COLO668 (cell line): ENCODE results near the gene CACNA2D3.

Experiments
- DNase-seq: peaks from one replicate; lab custom pipeline; 2025; ENCODE audit not compliant: unreplicated experiment; lab: John Stamatoyannopoulos, UW

The CACNA2D3 gene

GRCh38 chr3:54861248-54862067 is 739.1 kb downstream of the CACNA2D3 start:
- DNase-seq = no peak

DNA sequence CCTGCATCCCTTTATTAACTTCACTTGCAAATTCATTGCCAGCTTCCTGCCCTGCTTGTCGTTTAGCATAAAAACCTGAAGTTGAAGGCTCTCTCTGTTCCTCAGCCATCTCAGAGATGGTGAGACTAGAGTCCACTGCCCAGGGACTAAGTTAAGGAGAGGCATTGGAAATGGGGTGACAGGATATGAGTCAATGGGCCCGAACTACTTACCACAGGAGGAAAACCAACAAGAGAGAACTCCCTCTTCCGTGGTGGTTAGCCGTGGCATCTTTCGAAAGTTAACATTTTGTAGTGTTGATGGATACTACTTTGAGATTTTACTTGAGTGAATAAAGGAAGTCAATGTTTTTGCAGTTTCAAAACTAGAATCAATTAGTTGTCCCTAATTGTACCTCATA is 740.2 kb downstream of the CACNA2D3 start:
- DNase-seq = no peak

DNA sequence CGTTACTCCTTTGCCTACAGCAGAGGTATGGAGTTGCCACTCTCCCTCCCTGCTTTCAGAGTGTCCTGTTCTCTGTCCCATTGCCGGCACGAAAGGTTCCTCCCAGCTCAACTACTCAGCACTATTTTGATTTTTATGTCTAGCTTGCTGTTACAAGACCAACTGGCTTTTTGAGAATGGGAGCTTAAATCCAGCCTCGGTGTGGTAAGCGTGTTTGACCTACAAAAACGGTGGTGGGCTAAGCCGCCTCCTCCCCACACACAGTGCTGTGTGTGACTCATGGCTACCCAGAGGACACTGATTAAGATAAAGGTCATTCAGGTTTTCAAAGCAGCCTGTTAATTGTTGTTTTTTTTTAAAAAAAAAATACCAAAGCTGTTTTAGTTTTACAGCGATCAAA is 741.0 kb downstream of the CACNA2D3 start:
- DNase-seq = no peak

DNA sequence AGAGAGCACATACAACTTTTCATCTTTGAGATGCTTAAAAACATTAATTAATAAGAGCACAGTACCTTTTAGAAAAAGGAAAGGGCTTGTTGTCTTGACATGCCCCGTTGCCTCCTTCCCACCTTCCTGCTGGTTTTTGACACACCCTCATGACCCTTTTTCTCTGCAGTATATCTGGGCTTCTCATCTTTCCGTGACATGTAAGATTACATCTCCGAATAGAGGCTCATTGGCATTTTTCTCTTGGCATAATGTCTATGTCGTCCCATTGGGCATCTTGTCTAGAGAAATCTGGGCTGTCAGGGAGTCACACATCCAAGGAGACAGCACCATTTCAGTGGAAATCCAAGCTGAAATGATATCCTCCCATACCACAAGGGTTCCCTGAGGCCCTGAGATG is 741.4 kb downstream of the CACNA2D3 start:
- no peak for DNase-seq

- no peak for DNase-seq
These were observed 743.0 kb downstream of the CACNA2D3 start for GRCh38 chr3:54865316-54865715.

DNA sequence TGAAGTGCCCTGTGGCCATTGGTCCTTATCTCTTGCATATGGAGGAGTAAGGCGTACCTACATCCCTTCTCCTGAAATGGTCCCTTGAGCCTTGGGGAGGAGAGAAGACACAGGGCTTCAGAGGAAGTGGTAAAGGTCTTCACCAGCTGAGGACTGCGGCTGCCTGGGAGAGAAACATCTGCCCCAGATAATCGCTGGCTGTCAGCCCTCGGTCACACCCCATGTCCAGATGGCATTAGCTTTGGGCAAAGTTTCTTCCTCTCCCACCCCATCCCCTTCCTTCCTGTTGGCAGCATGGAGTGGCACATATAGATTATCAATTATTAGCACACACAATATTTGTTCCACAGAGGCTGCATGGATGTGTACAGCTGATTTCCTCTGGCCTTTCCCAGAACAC is 743.9 kb downstream of the CACNA2D3 start:
- no peak for DNase-seq

GRCh38 chr3:54870423-54870822 is 748.1 kb downstream of the CACNA2D3 start:
- no peak for DNase-seq

DNA sequence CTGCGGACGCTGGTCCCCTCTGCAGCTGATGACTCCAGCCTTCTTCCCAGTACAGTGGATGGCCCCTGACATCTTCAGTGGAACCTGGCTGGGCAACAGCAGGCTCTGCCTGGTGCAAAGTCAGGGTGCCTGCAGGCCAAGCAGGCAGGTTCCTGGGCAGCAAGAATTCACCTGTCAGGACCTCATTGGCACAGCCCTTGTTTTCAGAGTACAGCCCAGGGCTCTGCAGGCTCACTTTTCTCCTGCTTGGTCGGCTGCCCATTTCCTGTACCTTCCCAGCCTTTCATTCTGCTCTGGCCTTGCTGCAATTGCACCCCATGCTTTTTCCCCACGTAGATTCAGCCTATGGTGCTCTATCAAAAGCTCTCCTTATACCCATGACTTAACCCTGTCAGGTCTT is 749.5 kb downstream of the CACNA2D3 start:
- no peak for DNase-seq

GRCh38 chr3:54873059-54874010 is 751.0 kb downstream of the CACNA2D3 start:
- DNase-seq = no peak

DNA sequence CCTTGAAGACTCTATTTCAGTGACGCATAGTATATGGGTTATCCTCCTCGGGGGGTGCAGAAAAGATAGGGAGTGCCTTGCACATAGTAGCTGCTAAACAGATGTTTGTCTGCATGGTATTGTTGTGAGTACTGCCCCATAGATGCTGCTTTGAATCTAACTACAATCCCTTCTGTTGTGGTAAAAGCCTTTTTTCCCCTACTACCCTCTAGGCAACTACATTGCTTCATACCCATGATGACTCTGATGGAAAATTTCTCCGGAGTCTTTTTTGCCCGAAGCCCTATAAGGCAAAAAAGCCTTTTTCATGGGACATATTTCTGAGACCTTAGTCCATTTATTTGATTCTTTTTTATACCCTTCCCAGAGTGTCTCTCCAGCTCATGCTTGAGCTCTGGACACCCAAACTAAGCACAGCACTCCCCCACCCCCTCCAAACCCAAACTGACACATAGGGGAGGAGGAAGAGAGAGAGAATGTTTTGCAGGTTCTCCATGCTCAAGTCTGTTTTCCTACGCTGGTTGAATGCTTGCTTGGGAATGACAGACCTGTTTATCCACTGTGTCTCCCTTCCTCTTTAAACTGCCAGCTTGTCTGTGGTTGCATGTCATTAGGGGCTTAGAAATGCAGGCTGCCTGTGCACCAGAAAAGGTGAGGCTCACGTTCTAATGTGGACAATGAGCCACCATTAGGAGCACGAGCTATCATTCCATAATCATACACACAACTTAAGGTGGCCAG is 752.6 kb downstream of the CACNA2D3 start:
- no peak for DNase-seq

GRCh38 chr3:54875596-54876268 is 753.4 kb downstream of the CACNA2D3 start:
- no peak for DNase-seq

DNA sequence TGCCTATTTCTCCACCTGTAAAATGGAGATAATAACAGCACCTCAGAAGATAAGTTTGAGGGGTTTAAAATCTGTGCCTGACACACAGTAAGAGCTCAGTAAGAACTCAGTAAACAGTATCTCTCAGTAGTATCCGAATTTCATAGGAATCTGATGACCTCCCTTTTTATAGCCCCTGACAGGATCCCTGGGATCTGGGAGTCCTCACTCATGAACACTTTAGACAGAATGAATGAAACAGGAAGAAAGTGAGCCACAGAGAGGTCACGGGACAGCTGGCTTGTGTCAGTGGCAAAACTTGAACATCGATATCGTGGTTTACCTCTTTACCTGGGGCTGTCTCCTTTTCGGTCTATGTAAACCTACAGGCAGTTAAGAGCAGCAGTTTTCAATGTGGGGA is 754.3 kb downstream of the CACNA2D3 start:
- DNase-seq = no peak

DNA sequence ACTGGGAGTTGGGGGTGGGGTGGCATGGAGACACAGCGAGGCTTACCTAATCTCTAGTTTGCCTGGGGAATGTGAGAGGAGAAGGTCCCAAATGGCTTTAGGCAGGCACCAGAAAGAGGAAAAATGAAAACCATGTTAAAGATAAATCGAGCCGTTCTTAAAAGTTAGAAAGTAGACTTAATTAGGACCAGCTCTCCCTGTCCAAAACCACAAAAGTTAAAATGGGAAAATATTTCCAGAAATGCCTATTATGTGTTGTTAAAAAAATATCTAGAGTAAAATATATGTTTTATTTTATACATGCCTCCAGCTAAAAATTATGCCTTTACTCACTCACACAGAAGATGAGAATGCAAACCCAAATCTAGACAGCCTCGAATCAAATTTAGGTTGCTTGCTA is 755.4 kb downstream of the CACNA2D3 start:
- DNase-seq = no peak

GRCh38 chr3:54878145-54878544 is 755.8 kb downstream of the CACNA2D3 start:
- DNase-seq = no peak

GRCh38 chr3:54882129-54882833 is 759.9 kb downstream of the CACNA2D3 start:
- no peak for DNase-seq

DNA sequence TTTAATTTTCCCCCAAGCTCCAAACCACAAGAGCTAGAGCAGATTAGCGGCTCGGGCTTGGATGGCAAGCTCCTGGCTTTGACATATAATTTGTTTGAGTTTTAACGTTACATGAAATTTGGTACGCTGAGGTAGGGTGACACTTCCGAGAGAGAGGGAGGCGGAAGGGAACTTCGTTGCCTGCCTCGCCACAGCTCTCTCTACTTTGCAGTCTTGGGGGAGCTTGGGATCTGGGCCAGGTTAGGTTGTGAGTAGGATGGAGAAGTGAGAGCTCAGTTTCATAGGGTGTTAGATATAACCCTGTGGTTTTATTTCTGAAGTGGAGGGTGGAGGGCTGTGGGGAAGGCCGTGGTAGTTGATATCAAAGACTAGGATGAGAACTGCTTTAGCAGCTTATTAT is 765.8 kb downstream of the CACNA2D3 start:
- no peak for DNase-seq

DNA sequence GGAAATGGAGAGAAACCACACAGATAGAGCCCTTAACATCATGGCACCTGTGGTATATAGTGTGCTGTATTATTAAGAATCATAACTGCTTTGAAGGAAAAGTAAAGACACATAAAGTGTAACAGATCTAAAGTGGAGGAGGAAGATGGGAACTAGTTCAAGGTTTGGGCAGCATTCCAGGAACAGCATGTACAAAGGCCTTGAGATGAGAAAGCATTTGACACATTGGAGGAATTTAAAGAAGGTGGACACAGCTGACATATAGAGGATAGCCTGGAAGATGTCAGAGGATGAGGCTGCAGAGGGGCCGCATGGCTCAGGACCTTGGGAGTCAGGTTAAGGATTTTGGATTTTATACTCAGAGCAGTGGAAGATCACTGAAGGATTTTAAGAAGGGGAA is 766.5 kb downstream of the CACNA2D3 start:
- DNase-seq = no peak

- no peak for DNase-seq
These were observed 767.4 kb downstream of the CACNA2D3 start for GRCh38 chr3:54889731-54890130.

DNA sequence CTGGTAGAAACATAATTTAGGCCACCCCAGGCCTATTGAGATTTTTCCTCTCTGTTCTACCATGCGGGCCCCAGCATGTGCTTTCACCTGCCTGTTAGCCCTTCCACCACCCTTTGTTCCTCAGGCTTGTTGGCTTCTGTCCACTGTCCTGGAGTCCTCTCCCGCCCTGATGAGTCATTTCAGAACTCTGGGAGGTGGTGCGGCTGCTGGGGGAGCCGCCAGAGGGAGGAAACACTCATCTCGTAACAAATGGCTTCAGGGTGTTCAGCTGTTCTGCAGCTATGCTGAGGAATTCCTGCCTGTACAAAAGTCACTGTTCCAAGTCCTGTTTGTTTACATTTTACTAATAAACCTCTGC is 769.2 kb downstream of the CACNA2D3 start:
- peak; percentile 70 for DNase-seq

GRCh38 chr3:54892168-54892567 is 769.8 kb downstream of the CACNA2D3 start:
- DNase-seq = no peak
